ENCODE measurements around the gene ZSWIM9.

The ZSWIM9 gene

DNA sequence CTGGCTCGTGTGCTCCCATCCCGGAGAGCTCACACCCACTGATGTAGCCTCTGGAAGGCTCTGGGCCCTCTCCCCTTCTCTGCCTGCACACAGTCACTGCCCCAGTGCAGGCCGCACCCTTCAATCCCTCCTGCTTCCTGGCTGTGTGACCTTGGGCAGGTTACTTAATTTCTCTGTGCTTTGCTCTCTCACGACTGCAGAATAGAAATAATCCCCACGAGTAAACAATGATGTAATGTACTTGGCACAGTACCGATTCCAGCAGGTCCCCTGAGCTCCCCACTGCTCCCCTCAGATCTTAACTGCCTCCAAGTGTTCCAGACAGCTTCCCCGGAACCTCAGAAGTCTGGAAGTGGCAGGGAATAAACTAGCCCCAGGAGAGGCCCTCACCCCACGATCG lies 16.5 kb upstream of the ZSWIM9 start:
- Mint-ChIP-seq H3K9me3 (no peaks in the 10 kb centered on the region), H3K27me3 (no peaks in the 10 kb centered on the region), H3K27ac (no peak overlapping the region), H3K4me3 (no peak overlapping the region), H3K36me3 (ENCODE audit: low read depth) (peaks cover 70% of the 10 kb centered on the region), H3K4me1 (ENCODE audit: low read depth) (no peaks in the 10 kb centered on the region)

DNA sequence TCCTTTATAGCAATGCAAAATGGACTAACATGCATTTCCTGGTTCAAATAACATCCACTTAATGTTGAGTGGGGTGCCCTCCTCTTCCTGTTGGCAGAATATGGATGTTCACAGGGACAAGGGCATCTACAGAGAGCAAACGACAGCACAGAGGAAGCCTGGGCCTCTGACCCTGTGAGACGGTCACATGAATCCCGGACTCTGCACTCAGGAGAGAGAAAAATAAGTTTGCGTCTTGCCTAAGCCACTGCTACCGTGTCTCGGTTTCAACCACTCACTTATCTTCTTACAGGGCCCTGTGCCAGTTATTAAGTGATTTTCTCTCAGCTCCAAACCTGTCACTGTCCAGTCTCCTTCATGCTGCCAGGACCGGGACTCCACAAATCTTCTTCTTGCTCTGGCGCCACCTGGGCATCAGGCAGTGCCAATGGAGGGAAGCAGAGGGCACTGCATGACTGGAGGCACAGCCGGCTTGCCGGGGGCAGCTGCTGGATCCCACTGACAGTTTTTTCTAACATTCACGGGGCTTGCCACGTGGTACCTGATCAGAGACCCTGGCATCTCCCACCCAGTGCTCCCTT lies 12.2 kb upstream of the ZSWIM9 start:
- peaks cover 70% of the 10 kb centered on the region for H3K36me3 Mint-ChIP-seq (ENCODE audit: low read depth)
- H3K27ac Mint-ChIP-seq = no peak overlapping the region
- H3K4me3 Mint-ChIP-seq = no peak overlapping the region
- no peaks in the 10 kb centered on the region for H3K4me1 Mint-ChIP-seq (ENCODE audit: low read depth)
- no peaks in the 10 kb centered on the region for H3K9me3 Mint-ChIP-seq
- no peaks in the 10 kb centered on the region for H3K27me3 Mint-ChIP-seq

DNA sequence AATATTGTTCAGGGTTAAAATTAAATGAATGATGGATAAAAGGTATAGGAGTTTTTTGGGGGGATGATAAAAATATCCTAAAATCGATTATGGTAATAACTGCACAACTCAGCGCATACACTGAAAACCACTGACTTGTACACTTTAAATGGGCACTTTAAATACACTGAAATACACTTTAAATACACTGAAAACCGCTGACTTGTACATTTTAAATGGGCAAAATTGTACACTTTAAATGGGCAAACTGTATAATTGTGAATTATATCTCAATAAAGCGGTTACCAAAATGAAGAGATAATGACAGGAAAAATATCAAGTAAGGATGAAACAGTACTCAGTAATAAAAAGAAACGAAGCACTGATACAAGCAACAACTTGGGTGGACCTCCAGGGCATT lies 1.8 kb upstream of the ZSWIM9 start:
- Mint-ChIP-seq H3K36me3 (ENCODE audit: low read depth) (peaks cover 26% of the 10 kb centered on the region), H3K4me3 (peak overlapping the region; percentile 91)

DNA sequence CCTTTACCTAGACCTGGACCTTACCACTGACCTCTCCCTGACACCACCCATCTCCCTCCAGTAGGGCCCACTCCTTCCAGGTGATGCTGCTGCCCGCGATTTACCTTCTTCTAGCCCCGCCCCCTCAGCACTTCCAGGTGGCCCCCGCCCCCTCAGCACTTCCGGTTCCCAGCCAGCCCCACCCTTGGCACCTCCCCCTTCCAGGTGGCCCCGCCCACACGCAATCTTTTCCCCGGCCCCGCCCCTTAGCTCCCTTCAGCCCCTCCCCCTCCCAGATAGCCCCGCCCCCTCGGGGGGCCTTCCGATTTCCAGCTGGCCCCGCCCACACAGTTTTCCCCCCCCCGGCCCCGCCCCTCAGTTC lies 922 bp upstream of the ZSWIM9 start:
- Mint-ChIP-seq H3K4me1 (ENCODE audit: low read depth) (peaks cover 21% of the 10 kb centered on the region), H3K27me3 (no peaks in the 10 kb centered on the region), H3K36me3 (ENCODE audit: low read depth) (peaks cover 31% of the 10 kb centered on the region), H3K4me3 (peak overlapping the region; percentile 91), H3K27ac (peak overlapping the region; percentile 97), H3K9me3 (no peaks in the 10 kb centered on the region)

More for the DNA sequence above, 1.8 kb upstream of the ZSWIM9 start:
- H3K27ac Mint-ChIP-seq = peak overlapping the region; percentile 19
- H3K4me1 Mint-ChIP-seq (ENCODE audit: low read depth) = peaks cover 21% of the 10 kb centered on the region
- no peaks in the 10 kb centered on the region for H3K27me3 Mint-ChIP-seq
- H3K9me3 Mint-ChIP-seq = no peaks in the 10 kb centered on the region

DNA sequence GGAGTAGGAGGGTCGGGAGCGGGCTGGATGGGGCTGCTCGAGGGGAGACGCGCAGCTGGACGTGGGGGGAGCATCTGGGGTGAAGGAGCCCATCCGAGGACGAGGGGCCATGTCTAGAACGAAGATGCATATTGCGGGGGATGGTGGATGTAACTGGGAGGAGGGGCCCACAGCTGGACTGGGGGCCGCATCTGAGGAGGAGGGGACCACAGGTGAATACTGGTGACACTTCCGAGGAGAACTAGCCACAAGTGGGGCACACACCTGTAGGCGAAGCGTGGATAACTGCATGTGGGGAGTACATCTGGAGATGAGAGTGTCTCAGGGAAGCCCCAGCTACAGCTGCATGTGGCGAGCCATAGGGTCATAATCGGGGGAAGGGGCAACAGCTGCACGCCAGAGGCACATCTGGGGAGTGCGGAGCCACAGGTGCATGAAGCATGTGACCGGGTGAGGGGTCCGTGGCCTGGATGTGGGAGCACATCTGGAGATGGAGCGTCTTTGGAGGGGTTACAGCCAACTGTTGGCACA lies 402 bp downstream of the ZSWIM9 start:
- Mint-ChIP-seq H3K36me3 (ENCODE audit: low read depth) (peaks cover 32% of the 10 kb centered on the region), H3K4me1 (ENCODE audit: low read depth) (peaks cover 21% of the 10 kb centered on the region), H3K27ac (peak overlapping the region; percentile 85), H3K9me3 (no peaks in the 10 kb centered on the region), H3K4me3 (peak overlapping the region; percentile 91), H3K27me3 (no peaks in the 10 kb centered on the region)

DNA sequence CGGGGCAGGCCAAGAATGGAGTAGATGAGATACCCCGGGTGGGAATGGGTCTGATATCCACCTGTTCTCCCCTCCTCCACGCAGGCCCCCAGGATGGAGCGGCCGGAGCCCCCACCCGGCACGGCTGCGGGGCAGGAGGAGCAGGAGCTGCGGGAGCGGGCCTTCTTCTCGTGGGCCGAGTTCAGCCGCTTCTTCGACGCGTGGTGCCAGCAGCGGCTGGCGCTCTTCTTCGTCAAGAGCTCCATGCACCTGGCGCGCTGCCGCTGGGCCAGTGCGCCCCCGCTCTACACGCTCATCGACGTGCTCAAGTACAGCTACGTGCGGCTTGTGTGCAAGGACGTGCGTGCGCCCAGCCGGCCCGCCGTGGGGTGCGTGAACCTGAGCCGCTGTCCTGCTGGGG lies 1.2 kb downstream of the ZSWIM9 start:
- Mint-ChIP-seq H3K36me3 (ENCODE audit: low read depth) (peaks cover 32% of the 10 kb centered on the region), H3K4me1 (ENCODE audit: low read depth) (peaks cover 21% of the 10 kb centered on the region), H3K27ac (no peak overlapping the region), H3K27me3 (no peaks in the 10 kb centered on the region), H3K9me3 (no peaks in the 10 kb centered on the region), H3K4me3 (peak overlapping the region; percentile 91)

DNA sequence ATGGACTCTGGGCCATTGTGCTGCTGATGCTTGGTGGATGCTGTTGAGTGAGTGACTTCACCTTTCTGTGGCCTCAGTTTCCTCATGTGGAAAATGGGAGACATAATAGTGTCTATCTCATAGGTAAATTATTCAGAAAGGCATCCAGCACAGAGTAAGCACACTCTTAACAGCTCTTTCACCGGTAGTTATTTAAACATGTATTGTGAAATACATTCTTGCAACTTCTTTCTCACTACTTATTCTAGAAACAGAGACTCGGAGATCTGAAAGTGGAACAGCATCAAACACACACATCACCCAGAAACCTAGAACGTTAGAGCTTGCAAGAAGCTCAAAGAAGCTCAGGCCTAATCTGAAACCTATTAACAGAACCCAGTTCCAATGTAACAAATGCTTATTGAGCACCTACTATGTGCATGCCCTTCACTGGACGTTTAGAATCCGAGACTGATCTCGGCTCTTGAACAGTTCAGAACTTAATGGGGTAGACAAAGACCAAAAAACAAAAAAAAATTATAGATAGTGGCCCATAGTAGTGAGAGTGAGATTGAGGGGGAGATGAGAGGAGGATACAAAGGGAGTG lies 4.1 kb downstream of the ZSWIM9 start:
- H3K27ac Mint-ChIP-seq = peak overlapping the region; percentile 23
- no peaks in the 10 kb centered on the region for H3K9me3 Mint-ChIP-seq
- no peaks in the 10 kb centered on the region for H3K27me3 Mint-ChIP-seq
- H3K4me3 Mint-ChIP-seq = no peak overlapping the region
- peaks cover 47% of the 10 kb centered on the region for H3K36me3 Mint-ChIP-seq (ENCODE audit: low read depth)
- peaks cover 9% of the 10 kb centered on the region for H3K4me1 Mint-ChIP-seq (ENCODE audit: low read depth)

DNA sequence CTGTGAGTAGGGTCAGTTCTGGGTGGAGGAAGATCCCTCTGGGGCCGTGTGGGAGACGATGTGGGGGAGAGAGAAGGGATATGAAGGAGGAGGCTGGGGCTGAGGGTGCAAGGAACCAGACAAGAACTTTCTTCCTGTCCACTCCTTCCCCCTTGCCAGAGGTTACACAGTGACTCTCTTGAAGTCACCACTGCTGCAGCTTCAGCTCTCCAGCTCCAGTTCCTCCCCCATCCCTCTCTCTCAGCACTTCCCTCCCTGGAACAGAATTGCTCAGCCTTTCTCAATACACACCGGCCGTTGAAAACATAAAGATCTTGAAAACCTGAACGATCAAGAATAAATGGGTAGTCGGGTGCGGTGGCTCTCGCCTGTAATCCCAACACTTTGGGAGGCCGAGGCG lies 5.1 kb downstream of the ZSWIM9 start:
- Mint-ChIP-seq H3K4me3 (no peak overlapping the region), H3K36me3 (ENCODE audit: low read depth) (peaks cover 49% of the 10 kb centered on the region), H3K4me1 (ENCODE audit: low read depth) (peaks cover 8% of the 10 kb centered on the region), H3K27ac (no peak overlapping the region), H3K9me3 (no peaks in the 10 kb centered on the region), H3K27me3 (no peaks in the 10 kb centered on the region)

DNA sequence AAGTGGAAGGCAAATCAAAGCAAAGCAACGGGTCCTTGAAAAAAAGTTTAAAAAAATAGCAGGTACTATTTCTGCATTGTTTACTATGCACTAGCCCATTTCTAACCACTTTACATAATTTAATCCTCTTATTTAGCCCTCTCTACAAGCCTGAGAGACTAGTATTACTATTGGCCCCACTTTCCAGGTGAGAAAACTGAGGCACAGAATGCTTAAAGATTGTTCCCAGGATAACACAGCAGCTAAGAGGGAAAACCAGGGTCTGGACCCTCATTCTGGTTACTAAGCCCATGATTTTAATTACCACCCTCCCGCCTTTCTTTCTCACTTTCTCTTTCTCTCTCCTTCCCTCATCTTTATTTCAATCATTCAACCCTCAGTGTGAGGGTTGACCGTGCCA lies 5.7 kb downstream of the ZSWIM9 start:
- Mint-ChIP-seq H3K27me3 (no peaks in the 10 kb centered on the region), H3K4me1 (ENCODE audit: low read depth) (peaks cover 3% of the 10 kb centered on the region), H3K27ac (no peak overlapping the region), H3K4me3 (no peak overlapping the region), H3K9me3 (peaks cover 1% of the 10 kb centered on the region), H3K36me3 (ENCODE audit: low read depth) (peaks cover 49% of the 10 kb centered on the region)

DNA sequence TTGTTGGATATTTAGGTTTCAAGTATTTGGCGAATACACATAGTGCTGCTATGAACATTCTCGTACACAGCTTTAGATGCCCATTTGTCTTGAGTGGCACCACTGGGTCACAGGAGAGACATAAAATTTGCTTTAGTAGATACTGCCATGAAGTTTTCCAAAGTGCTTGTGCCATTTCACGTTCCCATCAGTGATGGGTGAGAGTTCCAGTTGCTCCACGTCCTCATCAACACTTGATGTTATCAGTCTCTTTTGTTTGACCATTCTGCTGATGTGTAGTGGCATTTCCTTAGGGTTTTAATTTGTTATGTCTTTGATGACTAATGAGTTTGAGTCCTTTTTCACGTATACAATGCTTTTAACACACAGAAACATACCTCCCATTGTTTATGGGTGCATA lies 11.0 kb downstream of the ZSWIM9 start:
- peaks cover 7% of the 10 kb centered on the region for H3K9me3 Mint-ChIP-seq
- no peaks in the 10 kb centered on the region for H3K27me3 Mint-ChIP-seq
- H3K36me3 Mint-ChIP-seq (ENCODE audit: low read depth) = peaks cover 38% of the 10 kb centered on the region
- no peak overlapping the region for H3K27ac Mint-ChIP-seq
- H3K4me1 Mint-ChIP-seq (ENCODE audit: low read depth) = no peaks in the 10 kb centered on the region
- no peak overlapping the region for H3K4me3 Mint-ChIP-seq

DNA sequence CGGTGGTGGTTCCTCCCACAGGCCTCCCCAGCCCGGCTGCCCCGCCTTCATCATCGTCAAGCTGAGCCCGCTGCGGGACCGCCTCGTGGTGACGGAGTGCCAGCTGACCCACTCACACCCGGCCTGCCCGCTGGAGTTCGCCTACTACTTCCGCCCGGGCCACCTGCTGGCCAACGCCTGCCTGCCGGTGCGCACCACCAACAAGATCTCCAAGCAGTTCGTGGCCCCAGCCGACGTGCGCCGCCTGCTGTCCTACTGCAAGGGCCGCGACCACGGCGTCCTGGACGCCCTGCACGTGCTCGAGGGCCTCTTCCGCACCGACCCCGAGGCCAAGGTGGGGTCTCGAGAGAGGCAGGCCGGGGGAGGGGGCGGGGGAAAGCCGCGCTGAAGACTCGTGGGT lies 12.0 kb downstream of the ZSWIM9 start:
- peaks cover 7% of the 10 kb centered on the region for H3K9me3 Mint-ChIP-seq
- no peaks in the 10 kb centered on the region for H3K27me3 Mint-ChIP-seq
- no peak overlapping the region for H3K27ac Mint-ChIP-seq
- no peaks in the 10 kb centered on the region for H3K4me1 Mint-ChIP-seq (ENCODE audit: low read depth)
- no peak overlapping the region for H3K4me3 Mint-ChIP-seq
- peaks cover 32% of the 10 kb centered on the region for H3K36me3 Mint-ChIP-seq (ENCODE audit: low read depth)

DNA sequence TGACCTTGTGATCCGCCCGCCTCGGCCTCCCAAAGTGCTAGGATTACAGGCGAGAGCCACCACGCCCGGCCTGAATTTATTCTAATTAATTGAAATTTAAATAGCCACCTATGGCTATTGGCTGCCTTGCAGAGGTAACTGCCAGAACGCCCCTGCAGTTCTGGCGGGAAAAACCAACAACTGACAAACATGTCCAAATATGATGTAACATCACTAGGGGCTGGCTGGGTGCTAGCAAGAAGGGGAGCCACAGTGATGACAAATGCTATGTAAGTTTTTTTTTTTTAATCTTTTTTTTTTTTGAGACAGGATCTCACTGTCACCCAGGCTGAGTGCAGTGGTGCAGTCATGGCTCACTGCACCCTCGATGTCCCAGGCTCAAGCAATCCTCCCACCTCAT lies 12.9 kb downstream of the ZSWIM9 start:
- Mint-ChIP-seq H3K4me1 (ENCODE audit: low read depth) (no peaks in the 10 kb centered on the region), H3K27ac (no peak overlapping the region), H3K9me3 (peaks cover 7% of the 10 kb centered on the region), H3K36me3 (ENCODE audit: low read depth) (peaks cover 38% of the 10 kb centered on the region), H3K27me3 (no peaks in the 10 kb centered on the region), H3K4me3 (no peak overlapping the region)

DNA sequence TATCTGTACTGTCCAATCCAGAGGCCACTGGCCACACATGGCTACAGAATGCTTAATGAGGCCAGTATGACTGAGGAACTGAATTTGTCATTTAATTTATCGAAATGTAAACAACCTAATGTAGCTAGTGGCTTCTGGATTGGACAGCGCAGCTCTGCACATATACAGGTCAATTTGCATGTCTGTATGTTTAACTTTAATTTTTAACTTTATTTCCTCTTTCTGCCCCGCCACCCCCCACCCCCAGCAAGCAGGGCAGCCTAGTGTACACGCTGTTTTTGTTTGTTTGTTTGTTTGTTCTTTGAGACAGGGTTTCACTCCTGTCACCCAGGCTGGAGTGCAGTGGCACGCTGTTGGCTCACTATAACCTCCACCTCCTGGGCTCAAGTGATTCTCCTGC lies 15.5 kb downstream of the ZSWIM9 start:
- Mint-ChIP-seq H3K9me3 (peaks cover 7% of the 10 kb centered on the region), H3K36me3 (ENCODE audit: low read depth) (peaks cover 37% of the 10 kb centered on the region), H3K4me3 (no peak overlapping the region), H3K27me3 (no peaks in the 10 kb centered on the region), H3K27ac (no peak overlapping the region), H3K4me1 (ENCODE audit: low read depth) (no peaks in the 10 kb centered on the region)

DNA sequence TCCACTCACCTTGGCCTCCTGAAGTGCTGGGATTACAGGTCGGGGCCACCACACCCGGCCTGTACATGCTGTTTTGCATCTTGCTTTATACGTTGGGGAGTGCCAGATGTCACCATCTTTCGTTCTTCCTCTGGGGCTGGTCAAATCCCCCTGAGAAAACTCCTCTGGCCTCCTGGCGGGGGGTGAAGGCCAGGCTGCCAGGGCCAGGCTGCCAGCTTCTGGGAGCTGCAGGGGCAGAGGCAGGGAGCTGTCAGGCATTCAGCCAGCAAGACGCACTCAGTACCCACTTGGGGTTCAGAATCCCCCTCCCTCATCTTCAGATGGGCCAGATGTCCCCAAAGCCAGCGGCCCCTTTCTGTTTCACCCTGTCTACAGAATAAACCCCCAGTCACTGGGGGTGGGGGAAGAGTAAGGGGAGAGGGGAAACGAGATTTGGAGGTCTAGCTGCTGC lies 16.1 kb downstream of the ZSWIM9 start:
- Mint-ChIP-seq H3K27me3 (no peaks in the 10 kb centered on the region), H3K9me3 (peaks cover 2% of the 10 kb centered on the region), H3K36me3 (ENCODE audit: low read depth) (peaks cover 32% of the 10 kb centered on the region), H3K4me1 (ENCODE audit: low read depth) (no peaks in the 10 kb centered on the region), H3K4me3 (no peak overlapping the region), H3K27ac (no peak overlapping the region)

DNA sequence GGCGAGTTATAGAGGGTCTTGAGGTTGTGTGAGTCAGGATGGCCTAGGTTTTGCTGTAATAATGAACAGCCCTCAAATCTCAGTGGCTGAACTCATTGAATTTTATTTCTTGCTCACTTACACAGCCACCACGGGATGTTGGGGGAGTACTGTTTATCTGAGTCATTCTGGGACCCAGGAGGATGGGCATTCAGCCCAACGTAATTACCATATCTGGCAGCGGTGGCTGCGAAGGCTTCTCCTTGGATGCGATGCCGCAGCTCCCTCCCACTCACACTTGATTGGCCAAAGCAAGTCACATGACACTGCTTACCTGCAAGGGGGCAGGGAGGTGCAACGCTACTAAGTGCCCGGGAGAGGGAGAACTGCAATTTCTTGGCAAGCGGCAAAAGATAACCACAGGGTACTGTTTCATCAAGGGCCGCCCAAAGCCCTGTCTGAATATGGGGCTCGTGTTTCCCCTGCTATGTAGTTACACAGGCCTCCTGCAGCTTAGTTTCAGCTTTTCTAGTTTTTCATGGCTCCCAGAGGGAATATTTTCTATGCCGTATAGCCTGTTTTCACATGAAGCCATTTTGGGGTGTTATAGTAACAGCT lies 19.9 kb downstream of the ZSWIM9 start:
- no peak overlapping the region for H3K4me3 Mint-ChIP-seq

More for the DNA sequence above, 19.9 kb downstream of the ZSWIM9 start:
- H3K27me3 Mint-ChIP-seq = no peaks in the 10 kb centered on the region
- no peaks in the 10 kb centered on the region for H3K4me1 Mint-ChIP-seq (ENCODE audit: low read depth)
- peaks cover 18% of the 10 kb centered on the region for H3K36me3 Mint-ChIP-seq (ENCODE audit: low read depth)
- no peak overlapping the region for H3K27ac Mint-ChIP-seq
- H3K9me3 Mint-ChIP-seq = no peaks in the 10 kb centered on the region
